NK-92 (cell line): ENCODE results near the gene MCC.

Experiments
- DNase-seq: peaks from one replicate; lab custom pipeline; 2025; ENCODE audit not compliant: unreplicated experiment; lab: John Stamatoyannopoulos, UW

The MCC gene

DNA sequence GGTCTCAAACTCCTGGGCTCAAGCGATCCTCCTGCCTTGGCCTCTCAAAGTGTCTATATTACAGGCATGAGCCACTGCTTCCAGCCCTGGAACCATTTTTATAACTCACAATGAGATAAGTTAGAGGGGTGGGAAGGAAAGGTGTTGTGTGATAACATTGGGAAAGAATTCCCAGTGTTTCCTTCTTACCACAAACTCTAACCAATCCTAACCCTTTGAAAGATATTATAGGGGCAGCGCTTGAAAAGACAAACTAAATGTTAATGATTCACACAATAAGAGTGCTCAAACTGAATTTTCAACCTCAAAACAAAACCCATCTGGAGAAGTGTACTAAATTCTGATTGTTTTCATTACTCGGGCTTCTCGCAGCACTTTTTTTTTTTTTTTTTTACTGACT lies 163.2 kb downstream of the MCC start:
- DNase-seq = no peak

DNA sequence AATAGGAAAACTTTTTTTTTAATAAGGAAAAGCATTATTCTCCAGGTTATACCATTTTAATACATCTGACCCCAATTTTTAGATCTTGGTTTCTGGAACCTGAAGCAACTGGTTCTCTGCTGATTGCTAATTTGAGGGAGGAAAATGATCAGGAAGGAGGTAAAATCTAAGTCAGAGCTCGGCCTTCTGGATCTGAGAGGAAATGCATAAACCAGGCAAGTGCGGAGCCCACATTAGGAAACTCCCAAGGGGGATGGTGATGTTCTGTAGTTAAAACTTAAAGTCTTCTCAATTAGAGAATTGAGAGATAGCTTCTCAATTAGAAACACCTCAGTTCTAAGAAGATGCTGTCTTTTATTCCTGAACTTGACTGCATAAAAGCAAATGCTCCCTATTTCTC lies 167.0 kb downstream of the MCC start:
- no peak for DNase-seq

DNA sequence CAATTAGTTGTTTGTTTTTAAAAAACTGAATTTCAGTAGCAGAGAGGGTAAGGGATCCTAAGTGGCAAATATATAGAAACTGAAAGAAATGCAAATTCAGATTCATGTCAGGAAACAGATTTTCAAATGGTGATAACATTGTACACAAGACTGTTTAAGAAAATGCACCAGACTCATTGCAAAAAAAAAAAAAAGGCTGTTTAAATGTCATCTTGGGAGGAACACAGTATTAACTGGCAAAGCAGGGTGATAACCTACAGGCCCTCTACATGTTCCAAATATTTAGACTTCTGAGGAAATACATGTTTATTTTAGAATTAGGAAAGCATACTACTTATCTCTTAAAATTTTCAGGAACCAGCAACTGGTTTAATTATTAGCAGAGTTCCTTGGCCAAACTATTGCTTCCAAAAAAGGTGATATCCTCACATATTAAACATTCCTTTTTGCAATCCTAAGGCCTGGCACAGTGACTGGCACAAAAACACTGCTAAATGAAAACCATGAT lies 167.9 kb downstream of the MCC start:
- DNase-seq = no peak

DNA sequence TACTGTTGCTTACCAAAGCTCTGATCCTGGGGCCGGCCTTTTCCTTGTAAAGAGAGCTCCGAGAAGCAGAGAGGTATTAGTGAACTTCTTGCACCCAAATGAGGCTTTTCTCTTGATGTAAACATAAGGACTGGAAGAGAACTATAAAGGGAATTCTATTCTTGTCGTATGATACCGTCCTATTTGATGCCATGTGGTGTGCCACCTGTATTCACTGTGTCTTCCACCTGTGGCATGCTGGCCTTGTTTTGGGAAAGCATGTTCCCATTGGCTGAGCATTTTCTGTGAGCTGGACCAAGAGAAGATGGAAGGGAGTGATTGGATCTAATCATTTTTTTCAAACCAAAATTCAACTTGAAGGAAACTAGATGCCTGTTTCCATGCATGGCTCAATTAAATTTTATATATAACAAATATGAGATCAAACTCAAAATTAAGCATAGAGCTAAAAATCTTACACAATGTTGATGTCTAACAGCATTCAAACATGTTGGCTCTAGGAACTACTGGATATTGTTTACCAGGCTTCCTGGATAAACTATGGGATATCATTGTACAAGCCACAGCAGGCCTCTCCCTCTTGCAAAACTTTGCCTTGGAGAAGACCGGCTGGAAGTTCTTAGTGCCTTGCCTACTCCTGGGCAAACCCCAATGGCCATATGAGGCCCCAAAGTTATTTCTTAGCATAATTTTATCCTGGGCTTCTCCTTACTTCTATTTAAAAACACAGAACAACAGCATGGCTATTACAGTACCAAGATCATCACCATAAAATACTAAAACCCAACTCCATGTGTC lies 168.8 kb downstream of the MCC start:
- DNase-seq = no peak

DNA sequence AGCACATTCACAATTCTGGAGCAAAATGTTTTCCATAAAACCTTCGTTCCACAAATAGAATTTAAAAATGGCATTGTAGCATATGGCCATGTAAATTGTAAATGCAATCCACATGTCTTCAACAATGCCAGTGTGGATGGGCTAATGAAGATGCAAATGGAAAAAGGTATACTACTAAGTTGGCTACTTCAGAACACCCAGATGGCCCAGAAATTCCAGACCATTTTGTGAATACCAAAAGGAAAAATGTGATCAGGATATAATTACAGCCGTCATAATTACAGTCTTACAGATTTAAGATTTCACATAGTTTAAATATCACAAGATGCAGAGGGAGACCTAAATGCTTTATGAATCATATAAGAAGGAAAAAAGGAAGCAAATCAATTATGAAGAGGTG lies 170.6 kb downstream of the MCC start:
- no peak for DNase-seq

DNA sequence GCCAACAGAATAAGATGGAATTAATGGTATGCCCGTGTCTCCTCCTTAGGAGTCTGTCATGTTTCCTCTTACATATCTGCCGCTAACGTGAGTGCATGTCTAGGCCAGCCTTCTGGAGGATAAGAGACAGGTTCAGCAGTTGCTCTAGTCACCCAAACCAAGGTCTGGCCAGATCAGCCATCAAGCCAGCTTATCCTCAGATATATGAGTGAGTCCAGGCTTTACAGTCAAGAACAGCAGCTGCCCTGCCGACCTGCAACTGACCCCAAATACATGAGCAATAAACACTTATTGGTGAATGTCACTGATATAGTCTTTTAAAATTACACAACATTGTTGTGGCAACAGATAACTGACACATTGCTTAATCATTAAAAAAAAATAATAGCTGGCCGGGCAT lies 177.0 kb downstream of the MCC start:
- no peak for DNase-seq

DNA sequence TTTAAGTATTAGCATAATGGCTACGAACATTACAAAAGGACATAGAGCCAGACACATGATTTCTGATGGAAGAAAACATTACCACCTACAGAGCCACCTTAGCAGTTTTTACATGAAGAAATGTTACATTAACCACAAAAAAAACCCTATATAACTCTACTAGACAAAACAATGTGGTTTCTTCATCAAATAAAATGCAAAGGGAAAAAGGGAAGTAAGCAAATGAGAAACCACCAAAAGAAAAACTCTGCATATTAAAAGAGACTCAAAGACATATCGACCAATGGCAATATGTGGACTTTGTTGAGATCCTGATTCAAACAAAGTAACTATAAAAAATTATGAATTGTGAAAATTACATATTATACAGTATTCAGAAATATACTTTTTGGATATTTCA lies 186.1 kb downstream of the MCC start:
- DNase-seq = no peak

DNA sequence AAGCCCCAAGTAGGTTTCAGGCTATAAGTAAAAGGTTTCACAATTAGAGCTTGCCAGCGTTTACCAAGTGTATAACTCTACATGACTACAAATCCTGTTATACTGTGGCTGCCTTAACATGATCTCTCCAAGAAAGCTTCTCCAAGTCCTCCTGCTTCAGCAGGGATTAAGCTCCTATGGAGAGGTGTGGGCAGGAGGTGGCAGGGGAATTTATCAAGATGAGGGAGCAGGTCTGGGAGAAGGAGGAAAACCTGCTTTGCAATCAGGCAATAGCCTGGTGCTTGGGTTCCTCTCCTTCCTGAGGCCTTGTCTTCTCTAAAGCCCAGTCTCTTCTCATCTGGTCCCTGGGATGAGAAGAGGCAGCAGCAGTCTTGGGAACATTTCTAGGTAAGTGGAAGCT lies 188.7 kb downstream of the MCC start:
- DNase-seq = no peak

DNA sequence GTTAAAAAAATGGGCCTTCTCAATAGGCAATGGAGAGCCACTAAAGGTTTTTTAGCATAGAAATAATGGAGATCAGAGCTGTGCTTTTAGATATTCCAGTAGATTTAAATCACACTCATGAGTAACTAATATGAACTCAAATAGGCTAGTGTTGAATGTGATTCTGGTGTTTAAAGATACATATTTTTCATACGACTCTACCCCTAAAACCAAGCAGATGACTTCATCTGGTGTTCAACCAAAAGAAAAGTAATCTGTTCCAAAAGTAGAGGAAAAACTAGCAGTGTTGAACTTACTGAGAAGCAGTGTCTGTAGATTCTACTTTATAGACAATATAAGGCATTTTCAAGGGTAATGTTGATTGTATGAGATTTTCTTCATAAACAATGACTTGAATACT lies 191.6 kb downstream of the MCC start:
- DNase-seq = no peak

DNA sequence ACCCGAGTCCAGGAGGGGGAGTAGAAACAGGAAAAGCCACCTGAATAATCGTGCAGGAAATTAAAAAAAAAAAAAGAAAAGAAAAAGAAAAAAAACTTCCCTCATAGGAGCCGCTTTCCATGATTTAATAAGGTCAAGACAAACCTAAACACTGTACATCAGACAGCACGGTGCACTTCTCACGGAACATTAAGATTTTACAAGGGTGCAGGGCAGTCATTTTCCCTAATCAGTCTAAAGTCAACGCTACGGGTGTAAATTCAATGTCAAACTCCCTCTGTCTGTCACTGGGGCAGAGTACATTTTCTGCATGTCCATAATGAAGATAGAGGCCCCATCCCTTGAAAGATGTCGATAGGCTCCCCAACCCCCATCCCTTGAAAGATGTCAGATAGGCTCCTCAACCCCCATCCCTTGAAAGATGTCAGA lies 193.1 kb downstream of the MCC start:
- no peak for DNase-seq

DNA sequence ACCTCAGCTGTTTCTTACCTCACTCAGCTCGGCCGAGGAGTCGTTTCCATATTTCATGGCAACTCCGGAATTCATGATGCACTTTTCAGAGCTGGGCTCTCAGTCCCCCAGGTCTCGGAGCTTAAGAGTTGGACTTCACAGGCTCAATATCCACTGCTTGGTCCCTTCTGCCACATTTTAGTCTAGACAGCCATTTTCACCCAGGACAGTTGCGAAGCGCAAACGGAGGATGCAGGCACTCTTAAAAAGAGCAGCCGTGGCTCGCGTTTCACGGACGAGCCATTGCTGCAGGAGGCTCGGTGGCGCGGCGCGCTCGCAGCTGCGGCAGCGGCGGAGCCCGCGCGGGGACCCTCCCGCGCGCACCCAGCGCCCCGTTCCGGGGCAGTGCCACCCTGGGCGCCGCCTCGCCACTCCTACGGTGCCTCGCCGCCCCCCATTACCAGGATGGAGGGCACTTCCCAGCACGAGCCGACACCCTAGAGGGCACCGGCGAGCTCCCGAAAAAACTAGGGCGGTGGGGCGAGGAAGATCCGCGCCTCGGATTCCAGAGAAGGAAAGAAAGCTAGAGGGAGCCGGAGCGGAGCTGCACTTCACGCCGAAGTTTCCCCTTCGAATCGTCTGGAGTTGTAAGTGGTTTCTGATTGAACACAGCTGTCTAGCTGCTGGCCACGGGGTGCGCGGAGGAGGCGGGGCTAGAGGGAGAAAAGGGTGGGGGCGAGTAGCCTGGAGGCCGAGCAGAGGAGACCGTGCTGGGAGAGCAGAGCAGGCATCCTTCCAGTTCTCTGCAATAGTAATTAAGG lies 193.7 kb downstream of the MCC start:
- DNase-seq = no peak

DNA sequence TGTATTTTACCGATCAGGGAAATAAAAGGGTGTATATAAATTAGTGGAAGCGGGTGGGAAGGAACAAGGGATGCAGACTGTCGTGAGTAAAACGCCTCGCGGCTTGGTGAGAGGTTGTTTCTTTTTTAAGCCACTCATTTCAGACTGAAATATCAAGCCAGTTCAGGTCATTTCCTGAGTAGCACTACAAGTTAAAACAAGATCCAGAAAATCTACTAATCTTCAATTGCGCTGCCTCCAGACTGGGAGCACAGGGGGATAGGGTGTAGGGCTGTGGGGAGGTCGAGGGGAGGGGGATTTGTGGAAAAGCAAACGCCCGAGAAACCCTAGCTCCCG lies 194.3 kb downstream of the MCC start:
- DNase-seq = no peak

DNA sequence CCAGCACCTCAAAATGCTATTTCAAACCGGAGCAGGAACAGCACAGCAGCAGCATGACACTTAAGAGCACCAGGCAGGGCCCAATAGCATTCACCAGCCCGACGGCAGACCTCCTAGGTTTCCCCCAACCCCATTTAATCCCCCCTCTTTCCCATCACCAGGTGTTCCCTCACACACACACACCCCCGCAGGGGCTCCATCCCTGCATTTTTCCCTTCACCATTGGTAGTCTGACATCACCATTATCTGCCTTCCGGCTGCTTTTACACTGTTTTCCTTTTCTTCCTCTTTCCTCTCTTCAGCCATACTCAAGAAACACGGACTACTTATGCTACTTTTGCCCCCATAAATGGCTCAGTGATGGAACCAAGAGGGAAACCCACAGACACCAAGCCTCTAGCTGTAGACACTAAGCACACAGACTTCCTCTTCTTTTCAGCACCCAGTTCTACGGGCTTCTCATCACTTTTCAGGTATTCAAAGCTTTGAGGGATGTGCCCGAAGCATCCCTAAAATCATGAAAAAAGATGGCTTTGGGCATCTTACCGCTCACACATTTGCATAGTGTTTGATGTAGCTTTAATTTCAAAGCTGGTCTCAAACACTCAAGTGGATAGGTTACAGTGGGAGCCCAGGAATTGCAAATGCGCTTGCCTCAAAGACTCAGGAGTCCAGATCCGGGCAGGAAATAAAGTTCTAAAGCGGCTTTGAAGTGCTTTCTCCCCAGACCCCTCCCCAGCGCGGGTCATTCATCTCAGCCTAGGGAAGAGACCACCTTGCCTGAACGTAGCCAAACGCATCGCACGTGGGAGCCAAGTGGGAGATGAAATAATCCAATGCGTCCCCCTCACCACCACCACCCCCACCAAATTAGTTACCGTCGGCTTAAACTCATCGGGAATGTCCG lies 194.9 kb downstream of the MCC start:
- no peak for DNase-seq

DNA sequence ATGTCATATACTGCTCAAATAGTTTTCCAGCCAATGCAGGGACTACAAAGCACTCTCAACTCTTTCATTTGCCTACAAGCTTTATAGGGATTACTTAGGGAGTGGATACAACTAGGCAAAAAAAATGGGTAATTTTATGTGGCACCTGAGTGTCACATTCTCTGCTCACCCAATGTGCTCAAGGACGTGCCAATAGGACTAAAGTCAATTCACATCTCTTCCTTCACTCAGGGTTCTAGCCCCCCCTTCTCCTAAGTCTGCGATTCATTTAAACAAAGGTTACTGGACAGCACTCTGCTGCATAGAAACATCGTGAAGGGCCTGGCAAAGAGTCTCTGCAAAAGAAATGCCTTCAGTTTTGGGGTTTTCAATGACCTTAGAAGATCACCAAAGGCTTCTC lies 195.8 kb downstream of the MCC start:
- DNase-seq = no peak

DNA sequence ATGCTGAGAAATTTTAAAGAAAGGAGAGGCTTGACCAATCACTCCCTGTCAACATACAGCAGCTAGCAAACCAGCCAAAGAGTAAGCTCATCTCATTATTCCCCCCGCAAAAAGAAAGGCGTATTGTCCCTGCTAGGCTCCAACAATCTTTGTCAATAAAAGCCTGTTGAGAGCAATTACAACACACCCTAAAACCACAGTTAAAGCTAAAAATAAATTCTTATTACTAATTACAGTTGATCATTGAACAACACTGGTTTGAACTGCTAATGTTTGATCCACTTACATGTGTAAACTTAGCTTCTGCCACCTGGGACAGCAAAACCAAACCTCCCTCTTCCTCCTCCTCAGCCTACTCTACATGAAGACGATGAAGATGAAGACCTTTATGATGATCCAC lies 204.7 kb downstream of the MCC start:
- no peak for DNase-seq

DNA sequence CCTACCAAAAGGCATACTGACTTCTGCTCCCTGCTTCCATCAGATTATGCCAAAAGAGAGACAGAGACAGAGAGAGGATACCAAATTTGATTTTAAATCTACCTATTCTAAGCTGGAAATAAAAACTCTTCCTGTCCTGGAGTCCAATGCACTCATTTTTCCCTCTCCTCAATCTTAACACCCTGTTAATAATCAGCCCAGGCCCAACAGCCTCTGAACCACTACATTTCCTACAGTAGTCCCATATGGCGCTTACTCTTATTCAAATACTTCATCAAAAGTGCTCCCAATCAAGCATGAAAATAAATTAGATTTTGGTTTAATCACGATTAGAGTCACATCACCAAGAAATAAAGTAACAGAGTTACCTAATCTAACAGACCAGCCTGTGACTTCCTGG lies 205.8 kb downstream of the MCC start:
- no peak for DNase-seq

DNA sequence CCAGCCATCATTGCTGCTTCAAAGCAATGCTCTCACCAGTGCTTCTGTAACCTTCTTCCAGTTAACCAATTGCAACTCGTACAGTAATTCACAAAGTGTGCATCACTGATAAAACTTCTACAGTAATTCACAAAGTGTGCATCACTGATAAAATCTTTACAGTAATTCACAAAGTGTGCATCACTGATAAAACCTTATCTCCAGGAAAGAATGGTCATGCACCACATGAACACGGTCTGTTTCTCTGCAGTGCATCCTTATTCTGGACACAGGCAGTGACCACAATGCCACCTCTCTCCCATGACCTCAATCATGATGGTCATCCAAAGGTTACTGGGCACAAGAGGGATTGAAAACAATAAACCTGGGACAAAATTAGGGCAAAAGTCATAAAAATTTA lies 207.1 kb downstream of the MCC start:
- no peak for DNase-seq

DNA sequence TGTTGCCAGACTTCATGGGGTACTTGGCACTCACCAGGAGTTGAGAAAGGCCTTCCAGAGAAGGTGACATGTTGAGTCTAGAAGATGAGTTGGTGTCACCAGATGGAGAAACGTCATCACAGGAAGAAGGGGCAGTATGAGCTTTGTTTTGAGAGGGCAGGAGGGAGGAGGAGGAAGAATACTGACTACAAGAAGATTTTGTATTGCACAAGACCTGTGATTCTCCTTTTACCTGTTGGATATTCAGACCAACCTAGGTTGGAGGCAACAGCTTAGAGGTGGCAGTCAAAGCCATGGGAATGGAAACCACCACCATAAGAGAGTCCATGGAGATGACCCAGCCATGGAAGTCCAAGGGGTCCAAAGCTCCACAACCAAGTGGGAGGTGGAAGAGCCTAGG lies 207.7 kb downstream of the MCC start:
- DNase-seq = no peak

DNA sequence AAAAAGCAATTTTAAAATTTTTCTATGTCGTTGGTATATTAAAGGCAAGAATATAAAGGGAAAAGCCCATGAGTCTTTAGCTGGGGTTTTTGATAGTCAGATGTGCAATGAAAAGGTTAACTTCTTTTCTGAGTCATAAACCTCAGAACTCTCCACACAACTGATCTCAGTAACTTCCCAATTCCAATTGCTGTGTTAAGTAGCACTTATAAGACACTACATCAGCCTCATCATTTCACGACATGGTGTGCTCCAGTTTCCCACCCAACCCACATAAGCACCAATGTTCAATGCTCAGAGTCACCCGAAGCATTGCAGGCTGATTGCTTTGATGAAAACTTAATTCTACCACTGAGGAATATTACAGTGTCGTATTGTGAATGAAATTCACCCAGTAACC lies 209.3 kb downstream of the MCC start:
- DNase-seq = no peak

DNA sequence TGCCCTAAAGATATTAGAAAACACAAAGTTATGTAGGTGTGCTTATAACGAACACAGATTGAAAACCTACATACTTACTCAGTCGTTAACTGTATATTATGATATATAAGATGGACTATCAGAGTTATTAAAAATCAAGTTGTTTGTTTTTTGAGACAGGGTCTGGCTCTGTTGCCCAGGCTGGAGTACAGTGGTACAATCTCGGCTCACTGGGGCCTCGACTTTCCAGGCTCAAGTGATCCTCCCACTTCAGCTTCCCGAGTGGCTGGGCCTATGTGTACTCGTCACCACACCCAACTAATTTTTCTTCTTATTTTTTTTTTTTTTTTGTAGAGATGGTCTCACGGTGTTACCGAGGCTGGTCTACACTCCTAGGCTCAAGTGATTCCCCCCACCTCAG lies 211.8 kb downstream of the MCC start:
- DNase-seq = no peak

DNA sequence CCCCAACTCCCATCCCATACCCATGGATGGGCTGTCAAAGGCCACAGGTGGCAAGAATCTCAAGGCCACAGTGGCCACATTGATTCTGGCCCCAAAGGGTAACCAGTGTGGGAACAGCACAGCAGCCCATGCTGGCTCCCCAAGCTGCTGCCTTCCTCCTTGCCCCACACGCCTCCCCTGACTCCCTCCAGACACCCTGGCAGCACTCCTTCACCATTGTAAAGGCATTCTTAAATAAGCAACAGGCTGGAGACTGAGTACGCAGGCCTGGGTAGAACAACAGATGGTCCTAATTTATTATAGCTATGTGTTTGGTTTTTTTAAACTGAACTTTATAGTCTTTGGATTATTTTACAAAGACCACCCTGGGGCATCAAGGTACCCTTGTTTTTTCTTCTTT lies 212.3 kb downstream of the MCC start:
- no peak for DNase-seq
